SH-SY5Y (cell line): Measurements from ENCODE around the gene MYBL2.

Source experiments
- GATA2 ChIP-seq: IDR thresholded peaks from 2 replicates; pipeline ENCODE4 v1.6.1; 2011; ENCODE audit warnings: mild to moderate bottlenecking, low read depth, low read length
- GATA3 ChIP-seq: IDR thresholded peaks from 2 replicates; pipeline ENCODE4 v1.6.1; 2011; ENCODE audit warnings: low read depth, mild to moderate bottlenecking, low read length, moderate library complexity

DNA sequence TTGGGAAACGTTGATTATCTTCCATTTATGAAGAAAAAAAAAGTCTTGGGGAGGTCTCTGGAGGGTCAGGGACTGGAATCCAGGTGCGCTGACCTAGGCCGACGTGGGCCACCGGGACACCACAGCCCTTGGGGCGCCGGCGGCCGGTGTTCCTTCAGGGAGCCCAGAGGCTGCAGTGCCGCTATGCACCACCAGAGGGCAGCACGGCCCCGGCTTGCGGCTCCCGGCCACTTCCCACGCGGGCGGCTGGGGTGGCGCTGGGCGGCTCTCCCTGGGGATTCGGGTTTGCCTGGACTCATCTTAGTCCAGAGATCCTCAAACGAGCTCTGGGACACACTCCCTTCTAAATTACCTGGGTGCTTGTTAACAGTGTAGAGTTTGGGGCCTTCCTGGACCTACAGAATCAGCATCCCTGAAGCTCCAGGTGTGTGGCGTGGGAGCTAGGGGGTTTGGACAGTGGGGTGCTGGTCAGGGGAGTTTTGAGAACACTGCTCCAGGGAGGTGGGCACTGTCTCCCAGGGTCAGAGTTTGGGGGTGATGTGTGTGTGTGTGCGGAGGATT is 82.9 kb downstream of the MYBL2 start:
- TF ChIP-seq GATA2 (no peak), GATA3 (no peak)
